ENCODE measurements around the gene DKK2. TPM values are rescaled to one million over a fixed set of nuclear protein-coding genes. Genes with fewer than 3 reads are reported as not detected.

DKK2 gene
- total and polyA plus RNA-seq, 2 experiments from 2014 or later = 3.2 to 4.3 TPM

DNA sequence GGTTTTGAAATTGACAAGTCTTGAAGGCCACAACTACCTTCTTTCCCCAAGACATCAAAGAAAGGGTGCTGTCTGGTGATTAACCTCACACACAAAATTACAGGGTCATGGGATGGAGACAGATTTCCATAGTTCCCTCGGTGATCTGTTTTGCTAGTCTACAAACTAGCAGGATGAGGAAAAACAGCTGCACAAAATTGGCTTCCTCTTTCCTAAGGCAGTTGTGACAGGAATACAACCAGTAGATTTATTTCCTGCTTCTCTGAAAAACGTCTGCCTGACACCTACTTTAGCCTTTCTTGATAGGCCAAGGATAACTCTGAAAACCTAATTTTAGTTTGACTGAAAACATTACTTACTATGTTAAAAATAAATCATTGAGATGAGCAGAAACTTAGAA lies 39.6 kb downstream of the DKK2 start:
- TF ChIP-seq EZH2phosphoT487 (IDR thresholded peaks at IDR 0.05; ENCODE audit: insufficient read depth, low read depth) = no peak
- no peak for TF ChIP-seq EZH2 (IDR thresholded peaks at IDR 0.05; ENCODE audit: insufficient read depth, poor library complexity, severe bottlenecking)
- H3K9ac ChIP-seq = no peak overlapping the region
- H3K9me3 ChIP-seq (ENCODE audit: low read depth) = no peaks in the 10 kb centered on the region
- no peaks in the 10 kb centered on the region for H3K4me1 ChIP-seq (ENCODE audit: insufficient read depth)
- H3K27ac ChIP-seq = no peak overlapping the region
- no peaks in the 10 kb centered on the region for H3K9me2 ChIP-seq (ENCODE audit: insufficient read depth)
- H3K4me3 ChIP-seq = no peak overlapping the region
- no peaks in the 10 kb centered on the region for H3F3A ChIP-seq (ENCODE audit: insufficient read depth)
- no peaks in the 10 kb centered on the region for H4K20me1 ChIP-seq (ENCODE audit: insufficient read depth)
- no peak overlapping the region for H2AFZ ChIP-seq
- no peaks in the 10 kb centered on the region for H3K27me3 ChIP-seq (replicated peaks; ENCODE audit: insufficient read depth)
- no peaks in the 10 kb centered on the region for H3K36me3 ChIP-seq (ENCODE audit: low read depth)
- H3K4me2 ChIP-seq (ENCODE audit: unreplicated experiment) = no peak overlapping the region
- no peak for DNase-seq
- H3K79me2 ChIP-seq (ENCODE audit: insufficient read depth) = no peaks in the 10 kb centered on the region
- WGBS, 2 experiments (ENCODE audit: low coverage in 1 of 2, low lambda C conversion rate in 2 of 2, missing lambda C conversion rate in 2 of 2) = 5 to 13% methylated on average over 2 of the region's 2 CpGs
- in situ Hi-C loops (cut with MboI) = no loop called here

- 75 to 76% methylated on average over 4 of the region's 4 CpGs for WGBS, 2 experiments (ENCODE audit: low coverage in 1 of 2, low lambda C conversion rate in 2 of 2, missing lambda C conversion rate in 2 of 2)
- Histone ChIP-seq H3F3A (ENCODE audit: insufficient read depth) (no peaks in the 10 kb centered on the region), H3K27me3 (replicated peaks; ENCODE audit: insufficient read depth) (no peaks in the 10 kb centered on the region), H3K36me3 (ENCODE audit: low read depth) (no peaks in the 10 kb centered on the region), H3K9me3 (ENCODE audit: low read depth) (no peaks in the 10 kb centered on the region), H3K4me1 (ENCODE audit: insufficient read depth) (no peaks in the 10 kb centered on the region), H3K4me3 (no peak overlapping the region), H3K9ac (no peak overlapping the region), H3K4me2 (ENCODE audit: unreplicated experiment) (no peak overlapping the region), H3K27ac (no peak overlapping the region), H2AFZ (no peak overlapping the region), H3K9me2 (ENCODE audit: insufficient read depth) (no peaks in the 10 kb centered on the region), H4K20me1 (ENCODE audit: insufficient read depth) (no peaks in the 10 kb centered on the region), H3K79me2 (ENCODE audit: insufficient read depth) (no peaks in the 10 kb centered on the region)
- DNase-seq = no peak
- in situ Hi-C loops (cut with MboI) = no loop called here
- no peak for TF ChIP-seq EZH2phosphoT487 (IDR thresholded peaks at IDR 0.05; ENCODE audit: insufficient read depth, low read depth)
- no peak for TF ChIP-seq EZH2 (IDR thresholded peaks at IDR 0.05; ENCODE audit: insufficient read depth, poor library complexity, severe bottlenecking)
Observed at GRCh38 chr4:106993827-106994226, 42.3 kb downstream of the DKK2 start.

DNA sequence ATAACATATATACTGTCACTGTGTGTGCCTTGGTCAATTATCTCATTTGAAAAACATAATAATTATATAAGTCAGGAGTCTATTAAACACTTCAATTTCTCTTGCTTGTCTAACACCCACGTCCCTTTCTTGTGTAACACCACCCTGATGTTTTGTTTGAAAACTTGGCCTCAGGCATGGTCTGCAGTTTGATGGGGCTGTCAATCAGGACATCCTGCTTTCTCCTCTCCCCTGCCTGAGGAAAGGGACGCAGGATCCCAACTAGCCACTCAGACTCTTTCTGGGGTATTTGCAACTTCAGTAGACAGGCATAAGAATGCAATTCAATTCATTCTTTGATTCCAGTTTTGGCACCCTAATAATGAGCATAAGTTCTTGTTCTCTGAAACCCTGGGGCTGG lies 48.8 kb downstream of the DKK2 start:
- H3K27ac ChIP-seq = no peak overlapping the region
- no peak overlapping the region for H2AFZ ChIP-seq
- WGBS, 2 experiments (ENCODE audit: low coverage in 1 of 2, low lambda C conversion rate in 2 of 2, missing lambda C conversion rate in 2 of 2) = 59 to 62% methylated on average over 2 of the region's 2 CpGs
- H4K20me1 ChIP-seq (ENCODE audit: insufficient read depth) = no peaks in the 10 kb centered on the region
- H3K4me3 ChIP-seq = no peak overlapping the region
- H3K36me3 ChIP-seq (ENCODE audit: low read depth) = no peaks in the 10 kb centered on the region
- no peak overlapping the region for H3K9ac ChIP-seq
- H3K4me1 ChIP-seq (ENCODE audit: insufficient read depth) = peaks cover 9% of the 10 kb centered on the region
- H3K27me3 ChIP-seq (replicated peaks; ENCODE audit: insufficient read depth) = no peaks in the 10 kb centered on the region
- TF ChIP-seq EZH2phosphoT487 (IDR thresholded peaks at IDR 0.05; ENCODE audit: insufficient read depth, low read depth) (no peak), EZH2 (IDR thresholded peaks at IDR 0.05; ENCODE audit: insufficient read depth, poor library complexity, severe bottlenecking) (no peak)
- no peaks in the 10 kb centered on the region for H3F3A ChIP-seq (ENCODE audit: insufficient read depth)
- no peaks in the 10 kb centered on the region for H3K79me2 ChIP-seq (ENCODE audit: insufficient read depth)
- in situ Hi-C loops (cut with MboI) = no loop called here
- no peak overlapping the region for H3K4me2 ChIP-seq (ENCODE audit: unreplicated experiment)
- H3K9me2 ChIP-seq (ENCODE audit: insufficient read depth) = no peaks in the 10 kb centered on the region
- H3K9me3 ChIP-seq (ENCODE audit: low read depth) = no peaks in the 10 kb centered on the region
- DNase-seq = no peak

GRCh38 chr4:106986486-106986885 lies 49.6 kb downstream of the DKK2 start:
- Histone ChIP-seq H4K20me1 (ENCODE audit: insufficient read depth) (no peaks in the 10 kb centered on the region), H3K4me2 (ENCODE audit: unreplicated experiment) (peak overlapping the region; percentile 50), H3K27me3 (replicated peaks; ENCODE audit: insufficient read depth) (no peaks in the 10 kb centered on the region), H3K9ac (no peak overlapping the region), H3K79me2 (ENCODE audit: insufficient read depth) (no peaks in the 10 kb centered on the region), H3K27ac (no peak overlapping the region; the same call in 1 of the 2 replicates), H3K9me2 (ENCODE audit: insufficient read depth) (no peaks in the 10 kb centered on the region), H3F3A (ENCODE audit: insufficient read depth) (no peaks in the 10 kb centered on the region), H3K9me3 (ENCODE audit: low read depth) (no peaks in the 10 kb centered on the region), H3K4me3 (peak overlapping the region; percentile 27), H2AFZ (no peak overlapping the region; the same call in 1 of the 2 replicates), H3K36me3 (ENCODE audit: low read depth) (no peaks in the 10 kb centered on the region), H3K4me1 (ENCODE audit: insufficient read depth) (peaks cover 9% of the 10 kb centered on the region)
- in situ Hi-C loops (cut with MboI) = no loop called here
- TF ChIP-seq EZH2phosphoT487 (IDR thresholded peaks at IDR 0.05; ENCODE audit: insufficient read depth, low read depth) (no peak), EZH2 (IDR thresholded peaks at IDR 0.05; ENCODE audit: insufficient read depth, poor library complexity, severe bottlenecking) (no peak)
- WGBS, 2 experiments (ENCODE audit: low coverage in 1 of 2, low lambda C conversion rate in 2 of 2, missing lambda C conversion rate in 2 of 2) = 0 to 5% methylated on average over 1 of the region's 1 CpG
- peak; percentile 85 for DNase-seq

DNA sequence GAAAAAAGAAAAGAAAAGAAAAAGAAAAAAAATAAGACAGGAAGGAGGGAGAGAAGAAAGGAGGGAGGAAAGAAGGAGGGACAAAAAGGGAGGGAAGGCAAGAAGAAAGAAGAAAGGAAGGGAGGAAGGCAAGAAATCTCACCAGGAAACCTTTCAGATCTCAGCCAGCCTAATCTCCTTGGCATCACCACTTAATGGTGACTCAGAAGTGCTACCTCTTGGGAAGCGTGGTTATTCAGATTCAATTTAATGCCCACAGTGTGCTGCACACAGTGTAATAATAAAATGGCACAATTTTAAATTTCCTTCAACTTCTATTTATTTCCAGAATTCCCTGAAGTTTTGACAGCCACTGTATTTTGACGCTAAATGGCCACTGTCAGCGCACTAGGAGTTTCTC lies 50.3 kb downstream of the DKK2 start:
- DNase-seq = peak; percentile 66
- Histone ChIP-seq H3K4me3 (peak overlapping the region; percentile 27), H3K4me2 (ENCODE audit: unreplicated experiment) (peak overlapping the region; percentile 50), H3K79me2 (ENCODE audit: insufficient read depth) (no peaks in the 10 kb centered on the region), H4K20me1 (ENCODE audit: insufficient read depth) (no peaks in the 10 kb centered on the region), H3K4me1 (ENCODE audit: insufficient read depth) (peaks cover 9% of the 10 kb centered on the region), H3K36me3 (ENCODE audit: low read depth) (no peaks in the 10 kb centered on the region), H3K9ac (no peak overlapping the region), H3K27me3 (replicated peaks; ENCODE audit: insufficient read depth) (no peaks in the 10 kb centered on the region), H3K27ac (no peak overlapping the region; the same call in 1 of the 2 replicates), H3F3A (ENCODE audit: insufficient read depth) (no peaks in the 10 kb centered on the region), H3K9me2 (ENCODE audit: insufficient read depth) (no peaks in the 10 kb centered on the region), H2AFZ (no peak overlapping the region; the same call in 1 of the 2 replicates), H3K9me3 (ENCODE audit: low read depth) (no peaks in the 10 kb centered on the region)
- TF ChIP-seq EZH2phosphoT487 (IDR thresholded peaks at IDR 0.05; ENCODE audit: insufficient read depth, low read depth) (no peak), EZH2 (IDR thresholded peaks at IDR 0.05; ENCODE audit: insufficient read depth, poor library complexity, severe bottlenecking) (no peak)
- in situ Hi-C loops (cut with MboI) = no loop called here
- WGBS, 2 experiments (ENCODE audit: low coverage in 1 of 2, low lambda C conversion rate in 2 of 2, missing lambda C conversion rate in 2 of 2) = 54 to 60% methylated on average over 3 of the region's 3 CpGs
